Suprapubic skin (tissue), 4 donors: Measurements from ENCODE around the gene CA14. TPM values are rescaled to one million over a fixed set of nuclear protein-coding genes. Genes with fewer than 3 reads are reported as not detected.

ENCODE experiments used
- total RNA-seq, 4 donors: library from RNA; depleted of rRNA; stranded (reverse); fragments of >200 nt; gene quantifications; one replicate each; pipeline ENCODE4 v1.1.0, GENCODE V29; 2016

CA14 gene
- total RNA-seq, 4 donors from 2014 or later = 0.64 to 2.8 (median 1.1) TPM

Other genes with a start within 250 kb of the CA14 start
- gene OTUD7B, start 247.0 kb upstream of the CA14 start, total RNA-seq = 10 to 100 TPM; 11.0 to 19.2 (median 15.0) TPM
- gene VPS45, start 190.0 kb upstream of the CA14 start, total RNA-seq = 10 to 100 TPM; 23.8 to 67.4 (median 34.2) TPM
- 10 to 100 TPM in 3 of 4 donors, 1 to 10 TPM in 1; 4.8 to 19.2 (median 10.7) TPM for gene PLEKHO1, start 107.9 kb upstream of the CA14 start, total RNA-seq
- 10 to 100 TPM in 3 of 4 donors, 1 to 10 TPM in 1; 7.5 to 17.6 (median 13.7) TPM for gene ANP32E, start 21.7 kb upstream of the CA14 start, total RNA-seq
- gene APH1A, start 11.2 kb downstream of the CA14 start, total RNA-seq = 100 to 1,000 TPM in 3 of 4 donors, 10 to 100 TPM in 1; 92.5 to 141 (median 125) TPM
- 10 to 100 TPM in 1 of 4 donors, 1 to 10 TPM in 2, under 1 TPM in 1; 0.96 to 16.0 (median 1.5) TPM for gene C1orf54, start 15.0 kb downstream of the CA14 start, total RNA-seq
- 10 to 100 TPM; 15.8 to 37.4 (median 28.1) TPM for gene CIART, start 24.8 kb downstream of the CA14 start, total RNA-seq
- 10 to 100 TPM; 30.6 to 44.1 (median 38.2) TPM for gene MRPS21, start 36.1 kb downstream of the CA14 start, total RNA-seq
- 100 to 1,000 TPM in 1 of 4 donors, 10 to 100 TPM in 3; 28.2 to 104 (median 50.5) TPM for gene PRPF3, start 63.8 kb downstream of the CA14 start, total RNA-seq
- 10 to 100 TPM; 22.2 to 39.0 (median 28.8) TPM for gene RPRD2, start 106.4 kb downstream of the CA14 start, total RNA-seq
- 10 to 100 TPM; 13.7 to 29.1 (median 20.9) TPM for gene TARS2, start 229.6 kb downstream of the CA14 start, total RNA-seq